ENCODE measurements around the gene RUNX3.

DNA sequence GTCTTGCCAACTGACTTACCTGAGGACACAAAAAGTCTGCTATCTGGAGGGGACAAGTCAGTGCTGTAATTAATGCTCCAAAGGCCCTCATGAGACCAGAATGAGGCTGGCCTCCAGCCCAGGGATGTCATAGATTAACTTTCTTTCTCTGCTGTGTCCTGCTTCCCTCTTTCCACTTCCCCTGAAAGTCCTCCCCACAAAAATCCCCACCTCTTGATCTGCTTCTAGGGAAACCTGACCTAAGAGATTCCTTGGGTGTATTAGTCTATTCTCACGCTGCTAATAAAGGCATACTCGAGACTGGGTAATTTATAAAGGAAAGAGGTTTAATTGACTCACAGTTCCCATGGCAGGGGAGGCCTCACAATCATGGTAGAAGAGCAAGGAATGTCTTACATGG is 39.2 kb downstream of the RUNX3 start:
- TF ChIP-seq, protein P1, sequence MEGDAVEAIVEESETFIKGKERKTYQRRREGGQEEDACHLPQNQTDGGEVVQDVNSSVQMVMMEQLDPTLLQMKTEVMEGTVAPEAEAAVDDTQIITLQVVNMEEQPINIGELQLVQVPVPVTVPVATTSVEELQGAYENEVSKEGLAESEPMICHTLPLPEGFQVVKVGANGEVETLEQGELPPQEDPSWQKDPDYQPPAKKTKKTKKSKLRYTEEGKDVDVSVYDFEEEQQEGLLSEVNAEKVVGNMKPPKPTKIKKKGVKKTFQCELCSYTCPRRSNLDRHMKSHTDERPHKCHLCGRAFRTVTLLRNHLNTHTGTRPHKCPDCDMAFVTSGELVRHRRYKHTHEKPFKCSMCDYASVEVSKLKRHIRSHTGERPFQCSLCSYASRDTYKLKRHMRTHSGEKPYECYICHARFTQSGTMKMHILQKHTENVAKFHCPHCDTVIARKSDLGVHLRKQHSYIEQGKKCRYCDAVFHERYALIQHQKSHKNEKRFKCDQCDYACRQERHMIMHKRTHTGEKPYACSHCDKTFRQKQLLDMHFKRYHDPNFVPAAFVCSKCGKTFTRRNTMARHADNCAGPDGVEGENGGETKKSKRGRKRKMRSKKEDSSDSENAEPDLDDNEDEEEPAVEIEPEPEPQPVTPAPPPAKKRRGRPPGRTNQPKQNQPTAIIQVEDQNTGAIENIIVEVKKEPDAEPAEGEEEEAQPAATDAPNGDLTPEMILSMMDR (IDR thresholded peaks at IDR 0.05; ENCODE audit: low read length) = no peak
- TF ChIP-seq EZH2 (optimal IDR thresholded peaks at IDR 0.05; ENCODE audit: low read depth, low read length) (no peak), EZH2phosphoT487 (IDR thresholded peaks at IDR 0.05; ENCODE audit: low read length) (no peak)
